Measurements from ENCODE around the gene ZNF687.

ZNF687 gene

GRCh38 chr1:151281225-151281968 lies 702 bp upstream of the ZNF687 start:
- DNase-seq (ENCODE audit: low read depth in 2 of 2) = peak; percentile 97 to 98

DNA sequence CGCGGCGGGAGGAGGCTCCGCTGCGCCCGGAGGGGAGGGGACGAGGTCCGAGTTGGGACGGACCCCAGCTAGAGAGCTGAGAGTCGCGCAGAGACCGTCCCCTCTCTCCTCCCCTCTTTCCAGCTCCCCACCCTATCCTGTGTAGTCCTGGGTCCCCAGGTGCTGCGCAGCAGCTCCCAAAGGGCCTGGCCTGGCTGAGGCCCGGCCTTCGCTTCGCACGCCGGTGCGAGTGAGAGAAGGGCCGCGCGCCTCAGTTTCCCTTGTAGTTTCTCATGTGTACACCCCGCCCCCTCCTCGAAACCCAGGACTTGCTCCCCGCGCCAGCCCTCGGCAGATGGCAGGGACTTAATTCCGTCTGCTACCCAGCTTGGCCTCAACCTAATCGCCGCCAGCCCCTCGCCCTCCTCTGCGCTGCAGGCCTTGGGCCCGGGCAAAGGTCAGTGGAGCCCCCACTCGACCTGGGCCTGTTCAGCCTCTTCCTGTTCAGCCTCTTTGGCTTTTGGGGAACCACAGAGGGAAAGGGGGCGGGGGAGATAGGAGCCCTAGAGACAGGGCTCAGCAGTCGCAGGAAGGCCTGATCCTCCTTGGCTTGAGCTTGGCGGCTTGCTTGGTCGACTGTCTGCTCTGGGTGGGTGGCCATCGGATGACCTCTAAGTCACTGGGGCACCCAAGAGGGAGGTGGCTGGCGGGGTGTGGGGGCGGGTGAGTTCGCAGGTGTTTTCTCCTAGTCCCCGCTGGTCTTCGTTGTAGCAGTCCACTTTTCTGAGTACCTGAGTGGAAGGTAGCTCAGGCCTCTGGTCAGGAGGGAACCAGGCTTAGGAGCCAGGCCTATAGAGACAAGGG lies 1.0 kb downstream of the ZNF687 start:
- DNase-seq (ENCODE audit: low read depth in 2 of 2) = no peak

DNA sequence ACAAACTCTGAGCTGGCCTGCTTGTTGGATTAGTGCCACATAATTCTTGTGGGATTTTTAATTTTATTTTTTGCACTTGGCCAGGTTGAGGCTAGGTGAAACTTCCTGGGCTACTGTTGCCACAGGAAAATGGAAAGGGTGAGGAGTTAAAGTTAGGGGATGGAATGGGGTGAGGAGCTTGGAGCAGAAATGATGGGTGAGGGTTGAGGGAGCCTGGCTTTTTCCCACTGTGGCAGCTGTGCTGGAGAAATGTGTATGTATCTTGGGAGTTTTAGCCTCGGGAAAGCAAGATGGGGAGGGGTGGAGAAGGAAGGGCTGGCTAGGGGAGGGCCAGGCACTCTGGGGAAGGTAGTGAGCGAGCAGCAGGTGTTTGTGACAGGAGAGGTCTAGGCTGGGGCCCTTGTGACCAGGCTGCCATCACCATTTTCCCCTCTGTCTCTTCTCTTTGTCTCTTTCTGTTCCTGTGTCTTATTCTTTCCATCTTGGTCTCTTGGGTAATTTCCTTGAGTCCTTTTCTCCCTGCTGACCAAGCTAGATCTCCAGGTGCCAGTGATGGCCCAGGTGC lies 2.0 kb downstream of the ZNF687 start:
- DNase-seq (ENCODE audit: low read depth in 2 of 2) = no peak

DNA sequence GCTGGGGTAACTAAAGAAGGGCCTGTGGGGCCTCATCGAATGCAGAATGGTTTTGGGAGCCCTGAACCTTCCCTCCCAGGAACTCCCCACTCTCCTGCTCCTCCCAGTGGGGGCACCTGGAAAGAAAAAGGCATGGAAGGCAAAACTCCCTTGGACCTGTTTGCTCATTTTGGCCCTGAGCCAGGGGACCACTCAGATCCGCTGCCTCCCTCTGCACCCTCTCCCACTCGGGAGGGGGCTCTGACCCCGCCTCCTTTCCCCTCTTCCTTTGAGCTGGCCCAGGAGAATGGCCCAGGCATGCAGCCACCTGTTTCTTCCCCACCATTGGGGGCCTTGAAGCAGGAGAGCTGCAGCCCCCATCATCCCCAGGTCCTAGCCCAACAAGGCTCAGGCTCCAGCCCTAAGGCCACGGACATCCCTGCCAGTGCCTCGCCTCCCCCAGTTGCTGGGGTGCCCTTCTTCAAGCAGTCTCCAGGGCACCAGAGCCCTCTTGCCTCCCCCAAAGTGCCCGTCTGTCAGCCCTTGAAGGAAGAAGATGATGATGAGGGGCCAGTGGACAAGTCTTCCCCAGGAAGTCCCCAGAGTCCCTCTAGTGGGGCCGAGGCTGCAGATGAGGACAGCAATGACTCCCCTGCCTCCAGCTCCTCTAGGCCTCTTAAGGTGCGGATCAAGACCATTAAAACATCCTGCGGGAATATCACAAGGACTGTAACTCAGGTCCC lies 4.7 kb downstream of the ZNF687 start:
- DNase-seq (ENCODE audit: low read depth in 2 of 2) = no peak

- no peak for DNase-seq (ENCODE audit: low read depth in 2 of 2)
These were observed 5.2 kb downstream of the ZNF687 start for GRCh38 chr1:151287341-151287699.

DNA sequence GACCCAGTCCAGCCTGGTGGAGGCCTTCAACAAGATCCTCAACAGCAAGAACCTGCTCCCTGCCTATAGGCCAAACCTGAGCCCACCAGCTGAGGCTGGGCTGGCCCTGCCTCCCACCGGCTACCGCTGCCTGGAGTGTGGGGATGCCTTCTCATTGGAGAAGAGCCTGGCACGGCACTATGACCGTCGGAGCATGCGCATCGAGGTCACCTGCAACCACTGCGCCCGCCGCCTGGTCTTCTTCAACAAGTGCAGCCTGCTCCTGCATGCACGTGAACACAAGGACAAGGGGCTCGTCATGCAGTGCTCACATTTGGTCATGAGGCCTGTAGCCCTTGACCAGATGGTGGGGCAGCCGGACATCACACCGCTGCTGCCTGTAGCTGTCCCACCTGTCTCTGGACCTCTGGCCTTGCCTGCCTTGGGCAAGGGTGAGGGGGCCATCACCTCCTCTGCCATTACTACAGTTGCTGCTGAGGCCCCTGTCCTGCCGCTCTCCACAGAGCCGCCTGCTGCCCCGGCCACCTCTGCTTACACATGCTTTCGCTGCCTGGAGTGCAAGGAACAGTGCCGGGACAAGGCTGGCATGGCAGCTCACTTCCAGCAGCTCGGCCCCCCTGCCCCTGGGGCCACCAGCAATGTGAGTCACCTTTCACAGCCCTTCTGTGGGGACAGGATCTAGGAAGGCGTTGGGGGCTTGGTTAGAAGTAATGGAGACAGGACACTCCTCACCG lies 5.8 kb downstream of the ZNF687 start:
- DNase-seq (ENCODE audit: low read depth in 2 of 2) = no peak

GRCh38 chr1:151288502-151288901 lies 6.4 kb downstream of the ZNF687 start:
- DNase-seq (ENCODE audit: low read depth in 2 of 2) = no peak

DNA sequence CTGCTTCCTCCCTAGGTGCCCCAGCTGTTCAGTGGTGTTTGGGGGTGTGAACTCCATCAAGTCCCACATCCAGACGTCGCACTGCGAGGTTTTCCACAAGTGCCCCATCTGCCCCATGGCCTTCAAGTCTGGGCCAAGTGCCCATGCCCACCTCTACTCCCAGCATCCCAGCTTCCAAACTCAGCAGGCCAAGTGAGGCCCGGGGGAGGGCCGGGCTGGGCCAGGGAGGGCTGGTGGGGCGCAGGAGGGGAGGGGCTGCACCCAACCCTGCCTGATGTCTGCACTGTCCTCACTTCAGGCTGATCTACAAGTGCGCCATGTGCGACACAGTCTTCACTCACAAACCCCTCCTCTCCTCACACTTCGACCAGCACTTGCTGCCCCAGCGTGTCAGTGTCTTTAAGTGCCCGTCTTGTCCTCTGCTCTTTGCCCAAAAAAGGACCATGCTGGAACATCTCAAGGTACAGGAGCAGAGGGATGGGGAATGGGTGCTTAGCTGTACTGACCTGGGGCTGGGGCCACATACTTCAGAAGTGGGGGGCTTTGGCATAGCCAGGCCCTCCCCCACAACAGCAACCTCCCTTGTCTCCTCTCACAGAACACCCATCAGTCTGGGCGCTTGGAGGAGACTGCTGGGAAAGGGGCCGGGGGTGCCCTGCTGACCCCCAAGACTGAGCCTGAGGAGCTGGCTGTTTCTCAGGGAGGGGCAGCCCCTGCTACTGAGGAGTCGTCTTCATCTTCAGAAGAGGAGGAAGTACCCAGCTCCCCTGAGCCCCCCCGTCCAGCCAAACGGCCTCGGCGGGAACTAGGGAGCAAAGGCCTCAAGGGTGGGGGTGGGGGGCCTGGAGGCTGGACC lies 7.2 kb downstream of the ZNF687 start:
- DNase-seq (ENCODE audit: low read depth in 2 of 2) = no peak

GRCh38 chr1:151289991-151290708 lies 8.1 kb downstream of the ZNF687 start:
- DNase-seq (ENCODE audit: low read depth in 2 of 2) = no peak

DNA sequence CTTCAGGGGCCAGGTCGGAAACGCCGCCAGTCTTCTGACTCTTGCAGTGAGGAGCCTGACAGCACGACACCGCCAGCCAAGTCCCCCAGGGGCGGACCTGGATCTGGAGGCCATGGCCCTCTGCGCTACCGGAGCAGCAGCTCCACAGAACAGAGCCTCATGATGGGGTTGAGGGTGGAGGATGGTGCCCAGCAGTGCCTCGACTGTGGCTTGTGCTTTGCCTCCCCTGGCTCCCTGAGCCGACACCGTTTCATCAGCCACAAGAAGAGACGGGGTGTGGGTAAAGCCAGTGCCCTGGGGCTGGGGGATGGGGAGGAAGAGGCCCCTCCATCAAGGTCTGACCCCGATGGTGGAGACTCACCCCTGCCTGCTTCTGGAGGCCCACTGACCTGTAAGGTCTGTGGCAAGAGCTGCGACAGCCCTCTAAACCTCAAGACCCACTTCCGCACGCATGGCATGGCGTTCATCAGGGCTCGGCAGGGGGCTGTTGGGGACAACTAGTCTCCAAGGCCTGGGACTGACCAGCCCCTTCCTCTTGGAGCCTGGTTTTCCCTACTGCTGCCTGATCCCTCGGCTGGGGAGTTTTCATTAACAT lies 8.7 kb downstream of the ZNF687 start:
- DNase-seq (ENCODE audit: low read depth in 2 of 2) = no peak

GRCh38 chr1:151292207-151293030 lies 10.3 kb downstream of the ZNF687 start:
- no peak for DNase-seq (ENCODE audit: low read depth in 2 of 2)

GRCh38 chr1:151293093-151293492 lies 11.0 kb downstream of the ZNF687 start:
- no peak for DNase-seq (ENCODE audit: low read depth in 2 of 2)

DNA sequence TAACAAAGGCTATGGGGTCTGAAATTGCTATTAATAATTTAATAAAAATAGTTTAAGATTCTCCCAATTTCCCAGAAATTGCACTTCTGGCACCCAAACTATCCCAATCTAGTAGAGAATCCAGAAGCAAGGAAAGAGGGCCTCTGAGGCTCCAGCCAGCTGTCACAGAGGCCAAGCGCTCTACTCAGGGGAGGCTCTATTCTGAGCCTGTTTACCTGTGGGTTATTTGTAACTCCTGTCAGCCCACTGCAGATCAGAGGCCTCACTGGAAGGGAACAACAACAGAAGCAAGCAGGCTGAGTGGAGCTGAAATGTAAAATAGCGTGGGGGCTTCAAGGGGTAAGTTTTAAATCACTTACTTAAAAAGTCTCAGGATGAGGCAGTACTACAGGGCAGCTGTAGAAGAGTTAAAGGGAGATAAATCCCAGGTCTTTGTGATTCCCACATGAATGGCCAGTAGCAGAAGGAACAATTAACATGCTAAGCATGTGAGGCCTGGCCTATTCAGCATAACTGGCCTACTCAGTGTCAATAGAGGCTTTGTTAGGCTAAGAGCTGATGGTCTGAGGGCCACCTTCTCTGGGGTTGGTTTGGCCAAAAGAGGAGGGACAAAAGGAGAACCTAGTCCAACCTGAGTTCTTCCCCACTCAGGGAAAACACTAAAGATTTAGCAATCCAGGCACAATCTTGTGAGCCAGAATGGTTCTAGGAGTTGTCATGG lies 12.8 kb downstream of the ZNF687 start:
- DNase-seq (ENCODE audit: low read depth in 2 of 2) = no peak

DNA sequence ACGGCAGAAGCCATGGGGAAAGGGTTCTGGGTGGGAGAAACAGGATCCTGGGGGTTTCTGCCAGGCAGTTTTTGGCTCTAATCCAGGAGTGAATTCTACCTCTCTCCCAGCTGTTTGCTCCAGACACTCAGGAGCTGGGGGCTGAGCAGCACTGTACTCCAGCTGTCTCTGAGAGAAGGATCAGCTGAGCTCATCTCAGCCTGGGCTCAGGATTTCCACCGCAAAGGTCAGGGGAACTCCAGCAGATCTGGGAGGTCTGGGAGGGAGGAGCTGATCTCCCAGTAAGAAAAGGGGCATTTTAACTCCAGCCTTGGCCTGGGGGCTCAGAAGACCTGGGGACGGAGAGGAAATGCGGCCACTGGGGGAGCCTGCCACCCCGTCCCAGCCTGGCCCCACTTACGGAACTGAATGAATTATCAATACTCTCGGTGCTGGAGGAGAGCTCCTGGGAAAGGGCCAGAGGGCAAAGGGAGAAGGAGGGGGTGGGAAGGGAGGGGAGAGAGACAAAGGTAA lies 27.8 kb downstream of the ZNF687 start:
- DNase-seq (ENCODE audit: low read depth in 2 of 2) = no peak

- DNase-seq (ENCODE audit: low read depth in 2 of 2) = no peak
These were observed 28.9 kb downstream of the ZNF687 start for GRCh38 chr1:151311011-151311410.

DNA sequence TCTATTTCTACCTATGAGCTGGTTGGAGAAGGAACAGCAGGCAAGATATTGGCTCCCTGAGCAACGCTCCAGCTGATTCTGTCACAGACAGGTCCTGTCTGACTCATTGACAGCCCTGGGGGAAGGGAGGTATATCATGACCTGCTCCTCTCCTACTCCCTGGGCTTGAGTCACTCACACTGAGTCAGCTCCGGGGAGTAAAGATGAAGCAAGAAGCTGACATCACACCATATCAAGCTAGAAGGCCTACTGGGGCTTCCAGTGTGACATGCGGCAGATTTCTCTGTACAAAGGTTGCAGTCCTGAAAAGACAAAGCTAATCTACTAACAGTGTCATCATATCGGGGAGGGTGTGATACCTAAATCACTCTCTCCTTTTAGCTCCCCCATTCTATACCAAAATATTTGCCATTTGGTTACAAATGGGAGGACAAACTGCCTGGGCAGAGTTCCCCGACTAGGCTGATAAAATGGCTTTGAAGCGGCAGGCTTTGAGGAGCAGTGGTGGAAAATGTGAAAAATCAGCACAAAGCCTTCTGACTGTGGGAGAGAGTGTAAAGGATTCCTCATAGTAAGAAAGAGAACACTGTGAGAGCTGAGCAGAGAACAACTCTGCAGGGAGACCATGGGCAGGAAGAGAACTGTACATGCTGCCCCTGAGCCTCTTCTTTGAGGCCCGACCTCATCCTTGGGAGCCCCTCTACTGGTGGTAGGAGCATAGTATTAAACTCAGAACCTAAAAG lies 29.7 kb downstream of the ZNF687 start:
- peak; percentile 93 to 95 for DNase-seq (ENCODE audit: low read depth in 2 of 2)

- DNase-seq (ENCODE audit: low read depth in 2 of 2) = no peak
These were observed 30.3 kb downstream of the ZNF687 start for GRCh38 chr1:151312411-151312810.
